ENCODE measurements around the gene MS4A4E.

GRCh38 chr11:60155931-60156330 lies 87.0 kb downstream of the MS4A4E start:
- TF ChIP-seq, protein P1, sequence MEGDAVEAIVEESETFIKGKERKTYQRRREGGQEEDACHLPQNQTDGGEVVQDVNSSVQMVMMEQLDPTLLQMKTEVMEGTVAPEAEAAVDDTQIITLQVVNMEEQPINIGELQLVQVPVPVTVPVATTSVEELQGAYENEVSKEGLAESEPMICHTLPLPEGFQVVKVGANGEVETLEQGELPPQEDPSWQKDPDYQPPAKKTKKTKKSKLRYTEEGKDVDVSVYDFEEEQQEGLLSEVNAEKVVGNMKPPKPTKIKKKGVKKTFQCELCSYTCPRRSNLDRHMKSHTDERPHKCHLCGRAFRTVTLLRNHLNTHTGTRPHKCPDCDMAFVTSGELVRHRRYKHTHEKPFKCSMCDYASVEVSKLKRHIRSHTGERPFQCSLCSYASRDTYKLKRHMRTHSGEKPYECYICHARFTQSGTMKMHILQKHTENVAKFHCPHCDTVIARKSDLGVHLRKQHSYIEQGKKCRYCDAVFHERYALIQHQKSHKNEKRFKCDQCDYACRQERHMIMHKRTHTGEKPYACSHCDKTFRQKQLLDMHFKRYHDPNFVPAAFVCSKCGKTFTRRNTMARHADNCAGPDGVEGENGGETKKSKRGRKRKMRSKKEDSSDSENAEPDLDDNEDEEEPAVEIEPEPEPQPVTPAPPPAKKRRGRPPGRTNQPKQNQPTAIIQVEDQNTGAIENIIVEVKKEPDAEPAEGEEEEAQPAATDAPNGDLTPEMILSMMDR (IDR thresholded peaks at IDR 0.05) = no peak
- TF ChIP-seq POLR2A (IDR thresholded peaks at IDR 0.05) = no peak

Data from adrenal gland (tissue), 5 donors.